K562 (cell line): Measurements from ENCODE around the gene PRKG2. TPM values are rescaled to one million over a fixed set of nuclear protein-coding genes. Genes with fewer than 3 reads are reported as not detected.

ENCODE experiments used
- ATAC-seq: fragments of 200-7000 bp; cut with Tn5 transposase; 3 replicates; pipeline ENCODE4 v1.9.1; 2020; ENCODE audit warnings: moderate library complexity
- BruUV-seq: library from RNA; stranded (reverse); fragments of 400-500 nt; replicated peaks from 2 replicates; lab custom pipeline; 2021; lab: Mats Ljungman, UMichigan
- CTCF ChIA-PET: fragments of 300-600 bp; formaldehyde crosslinking; extraction: SDS; loops from one replicate; lab custom pipeline; 2021; ENCODE audit warnings: low intra/inter-chr PET ratio; lab: Yijun Ruan, JAX
- POLR2A ChIA-PET: fragments of 300-600, 350-650 bp; sonication (Branson Sonifier 250); formaldehyde crosslinking; extraction: SDS; loops from one replicate; lab custom pipeline; 2021; ENCODE audit warnings: antibody characterized with exemption, inconsistent platforms; lab: Yijun Ruan, JAX
- DNase-seq, 4 experiments: peaks; one replicate each; pipeline versions ENCODE4 v3.0.0 to v3.0.0-alpha.2; 2011 to 2018; ENCODE audit warnings: low spot score in 3 of 4, mixed read lengths in 3 of 4; ENCODE audit errors: extremely low read depth in 1 of 4
- FAIRE-seq: peaks from 2 replicates; lab custom pipeline; 2011; peaks lifted over from hg19 to GRCh38; lab: Jason Lieb, UNC
- H2AFZ ChIP-seq: 2 replicates; pipeline ENCODE4 v1.6.0; 2011; ENCODE audit warnings: low read depth, low read length, control low read depth, inconsistent platforms
- H3K27ac ChIP-seq: fragments of 200-600 bp; 3 replicates; pipeline ENCODE4 v1.8.0; 2011; ENCODE audit warnings: low read depth, mild to moderate bottlenecking, control low read depth, inconsistent platforms, low read length, moderate library complexity, mixed read lengths; ENCODE audit errors: extremely low read depth
- H3K27me3 ChIP-seq, 2 experiments: fragments of 300-600 bp in 1 of 2; 2 replicates in 1 of 2; 3 replicates in 1 of 2; pipeline versions ENCODE4 v1.6.0 to v1.8.0; 2011; ENCODE audit warnings: inconsistent platforms in 2 of 2, low read length in 2 of 2, mild to moderate bottlenecking in 1 of 2, mixed read lengths in 1 of 2, moderate library complexity in 1 of 2; ENCODE audit not compliant: control insufficient read depth in 2 of 2, insufficient read depth in 2 of 2
- H3K36me3 ChIP-seq: fragments of 300-600 bp; 3 replicates; pipeline ENCODE4 v1.8.0; 2011; ENCODE audit warnings: mild to moderate bottlenecking, low read length, inconsistent platforms; ENCODE audit not compliant: control insufficient read depth, insufficient read depth
- H3K4me1 ChIP-seq, 2 experiments: fragments of 200-600 bp in 1 of 2; replicated peaks in 1 of 2; 2 replicates in 1 of 2; 3 replicates in 1 of 2; pipeline versions ENCODE4 v1.5.1 to v1.8.0; 2011; ENCODE audit warnings: inconsistent platforms in 2 of 2, low read length in 2 of 2, mild to moderate bottlenecking in 1 of 2, mixed read lengths in 1 of 2, moderate library complexity in 1 of 2; ENCODE audit not compliant: control insufficient read depth in 2 of 2, insufficient read depth in 2 of 2
- H3K4me2 ChIP-seq: 2 replicates; pipeline ENCODE4 v1.6.1; 2011; ENCODE audit warnings: low read length, control low read depth, inconsistent platforms, mixed read lengths; ENCODE audit not compliant: insufficient read depth
- H3K4me3 ChIP-seq: fragments of 200-600 bp; sonication (generic), shearing (Covaris generic); 2 replicates; pipeline ENCODE4 v1.5.1; 2016; ENCODE audit warnings: control low read depth, inconsistent platforms
- H3K79me2 ChIP-seq: fragments of 200-600 bp; 3 replicates; pipeline ENCODE4 v1.8.0; 2011; ENCODE audit warnings: low read length, inconsistent platforms; ENCODE audit not compliant: control insufficient read depth, insufficient read depth
- H3K9ac ChIP-seq, 2 experiments: 2 replicates each; pipeline versions ENCODE4 v1.6.0 to v1.6.1; 2011; ENCODE audit warnings: low read depth in 2 of 2, low read length in 2 of 2, control low read depth in 1 of 2, inconsistent platforms in 1 of 2, mild to moderate bottlenecking in 1 of 2, mixed read lengths in 1 of 2; ENCODE audit not compliant: insufficient read depth in 1 of 2
- H3K9me1 ChIP-seq: one replicate; pipeline ENCODE4 v1.6.0; 2011; ENCODE audit warnings: inconsistent platforms, mild to moderate bottlenecking, low read length, moderate library complexity; ENCODE audit not compliant: control insufficient read depth, insufficient read depth
- H3K9me3 ChIP-seq: replicated peaks from 2 replicates; pipeline ENCODE4 v1.5.1; 2011; ENCODE audit warnings: low read depth, low read length, inconsistent platforms; ENCODE audit not compliant: control insufficient read depth, insufficient read depth
- H4K20me1 ChIP-seq: replicated peaks from 2 replicates; pipeline ENCODE4 v1.6.1; 2011; ENCODE audit warnings: low read length, inconsistent platforms, mixed read lengths; ENCODE audit not compliant: control insufficient read depth, insufficient read depth
- IFI16 ChIP-seq: fragments of 250-450 bp; sonication (Bioruptor Pico); IDR thresholded peaks from 2 replicates; pipeline ENCODE4 v2.1.2; 2022; ENCODE audit warnings: mild to moderate bottlenecking, inconsistent platforms
- KLF1 ChIP-seq: fragments of 450-650 bp; IDR thresholded peaks from 2 replicates; pipeline ENCODE4 v1.6.1; 2016; ENCODE audit warnings: missing genetic modification characterization, missing compliant biosample characterization
- MBD2 ChIP-seq: sonication (generic); IDR thresholded peaks from 2 replicates; pipeline ENCODE4 v1.6.1; 2016; ENCODE audit warnings: low read depth, borderline replicate concordance
- PYGO2 ChIP-seq: fragments of 450-650 bp; IDR thresholded peaks from 2 replicates; pipeline ENCODE4 v1.6.1; 2016; ENCODE audit warnings: mild to moderate bottlenecking, missing genetic modification characterization, moderate library complexity, missing compliant biosample characterization
- ZNF41 ChIP-seq: fragments of 250-450 bp; sonication (Bioruptor Pico); conservative IDR thresholded peaks from 2 replicates; pipeline ENCODE4 v1.4.0; 2020; ENCODE audit warnings: mild to moderate bottlenecking
- ZNF76 ChIP-seq: fragments of 250-450 bp; sonication (Bioruptor Pico); IDR thresholded peaks from 2 replicates; pipeline ENCODE4 v1.4.0; 2020; ENCODE audit warnings: mild to moderate bottlenecking, moderate library complexity, borderline replicate concordance
- in situ Hi-C: fragments of 300-500 bp; cut with MboI; formaldehyde crosslinking; loops from 4 replicates; pipeline ENCODE4 v1.15.0; 2018; ENCODE audit warnings: inconsistent platforms, mixed read lengths
- intact Hi-C: fragments of 100-400 bp; cut with micrococcal nuclease; formaldehyde crosslinking; loops from 2 replicates; pipeline ENCODE4 v1.14.2; 2022
- polyA plus RNA-seq, 8 experiments: library from polyadenylated mRNA; depleted of rRNA in 4 of 8; stranded (reverse) in 5 of 8; unstranded in 3 of 8; fragments of >200 nt; fragmentation: Nextera tagmentation in 2 of 8; fragmentation: Illumina TruSeq in 1 of 8; extraction: Ambion mirVana in 2 of 8; extraction: Trizol in 1 of 8; gene quantifications; 2 replicates each; pipeline versions ENCODE4 v1.2.1 to v1.2.3, GENCODE V29; 2011 to 2014; ENCODE audit warnings: inconsistent platforms in 1 of 8, missing spikeins in 1 of 8
- total RNA-seq, 7 experiments: library from RNA; depleted of rRNA in 6 of 7; stranded (reverse); fragments of >200 nt in 6 of 7; fragmentation: Illumina TruSeq in 2 of 7; extraction: Trizol in 2 of 7; gene quantifications; 2 replicates each; pipeline versions ENCODE4 v1.2.1 to v1.2.3, GENCODE V29; 2011 to 2021; ENCODE audit warnings: low replicate concordance in 1 of 7
- TF ChIP-seq, protein P1 (sequence below): fragments of 450-650 bp; IDR thresholded peaks from 2 replicates; pipeline ENCODE4 v1.7.1; 2018; ENCODE audit warnings: mild to moderate bottlenecking, low read depth; ENCODE audit not compliant: partially characterized antibody
- TF ChIP-seq, protein P2 (sequence below): fragments of 450-650 bp; formaldehyde crosslinking; conservative IDR thresholded peaks from 2 replicates; pipeline ENCODE4 v1.4.0; 2022; ENCODE audit warnings: mild to moderate bottlenecking, missing genetic modification characterization

Gene PRKG2
- total and polyA plus RNA-seq, 9 of the 15 experiments (the other 6 are each of a cell fraction or from before 2014, with no cell fraction given) = 0.01 to 0.68 (median 0.34) TPM

DNA sequence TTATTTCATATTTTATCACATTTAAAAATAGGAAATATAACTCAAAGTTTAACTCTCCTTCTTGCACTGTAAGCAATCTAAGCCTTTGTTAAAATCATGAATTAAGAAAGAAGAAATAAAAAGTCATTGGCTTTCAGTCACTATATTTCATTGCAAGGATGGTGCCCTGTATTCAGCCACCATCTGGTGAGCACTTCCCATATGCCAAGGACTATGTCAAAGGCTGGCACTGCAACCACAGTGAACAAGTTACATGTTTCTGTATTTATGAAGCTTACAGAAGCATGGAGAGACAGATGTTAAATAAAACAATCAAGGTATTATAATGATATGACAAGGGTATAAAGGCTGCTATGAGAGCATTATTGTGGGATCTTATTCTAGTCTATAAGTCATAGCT lies 68.6 kb downstream of the PRKG2 start:
- H3K9ac ChIP-seq = no peak overlapping the region
- in situ Hi-C loops (no loop called here), intact Hi-C loops (no loop called here)
- H3K9me1 ChIP-seq = no peaks in the 10 kb centered on the region
- H3K27me3 ChIP-seq = no peaks in the 10 kb centered on the region
- H2AFZ ChIP-seq = no peak overlapping the region
- FAIRE-seq = no peak
- no peak for ATAC-seq
- H3K36me3 ChIP-seq = no peaks in the 10 kb centered on the region
- no peak for DNase-seq
- no TSS peak for BruUV-seq
- ChIA-PET POLR2A (no interaction called here), CTCF (no interaction called here)
- no peaks in the 10 kb centered on the region for H4K20me1 ChIP-seq
- H3K27ac ChIP-seq = no peak overlapping the region
- H3K4me3 ChIP-seq = no peak overlapping the region
- no peaks in the 10 kb centered on the region for H3K79me2 ChIP-seq
- no peaks in the 10 kb centered on the region for H3K4me1 ChIP-seq
- TF ChIP-seq KLF1 (tag) (no peak), PYGO2 (tag) (no peak), ZNF41 (CRISPR knock-in tag) (no peak), IFI16 (CRISPR knock-in tag) (no peak), MBD2 (no peak), ZNF76 (no peak)
- TF ChIP-seq, protein P1, sequence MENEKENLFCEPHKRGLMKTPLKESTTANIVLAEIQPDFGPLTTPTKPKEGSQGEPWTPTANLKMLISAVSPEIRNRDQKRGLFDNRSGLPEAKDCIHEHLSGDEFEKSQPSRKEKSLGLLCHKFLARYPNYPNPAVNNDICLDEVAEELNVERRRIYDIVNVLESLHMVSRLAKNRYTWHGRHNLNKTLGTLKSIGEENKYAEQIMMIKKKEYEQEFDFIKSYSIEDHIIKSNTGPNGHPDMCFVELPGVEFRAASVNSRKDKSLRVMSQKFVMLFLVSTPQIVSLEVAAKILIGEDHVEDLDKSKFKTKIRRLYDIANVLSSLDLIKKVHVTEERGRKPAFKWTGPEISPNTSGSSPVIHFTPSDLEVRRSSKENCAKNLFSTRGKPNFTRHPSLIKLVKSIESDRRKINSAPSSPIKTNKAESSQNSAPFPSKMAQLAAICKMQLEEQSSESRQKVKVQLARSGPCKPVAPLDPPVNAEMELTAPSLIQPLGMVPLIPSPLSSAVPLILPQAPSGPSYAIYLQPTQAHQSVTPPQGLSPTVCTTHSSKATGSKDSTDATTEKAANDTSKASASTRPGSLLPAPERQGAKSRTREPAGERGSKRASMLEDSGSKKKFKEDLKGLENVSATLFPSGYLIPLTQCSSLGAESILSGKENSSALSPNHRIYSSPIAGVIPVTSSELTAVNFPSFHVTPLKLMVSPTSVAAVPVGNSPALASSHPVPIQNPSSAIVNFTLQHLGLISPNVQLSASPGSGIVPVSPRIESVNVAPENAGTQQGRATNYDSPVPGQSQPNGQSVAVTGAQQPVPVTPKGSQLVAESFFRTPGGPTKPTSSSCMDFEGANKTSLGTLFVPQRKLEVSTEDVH = no peak
- TF ChIP-seq, protein P2, sequence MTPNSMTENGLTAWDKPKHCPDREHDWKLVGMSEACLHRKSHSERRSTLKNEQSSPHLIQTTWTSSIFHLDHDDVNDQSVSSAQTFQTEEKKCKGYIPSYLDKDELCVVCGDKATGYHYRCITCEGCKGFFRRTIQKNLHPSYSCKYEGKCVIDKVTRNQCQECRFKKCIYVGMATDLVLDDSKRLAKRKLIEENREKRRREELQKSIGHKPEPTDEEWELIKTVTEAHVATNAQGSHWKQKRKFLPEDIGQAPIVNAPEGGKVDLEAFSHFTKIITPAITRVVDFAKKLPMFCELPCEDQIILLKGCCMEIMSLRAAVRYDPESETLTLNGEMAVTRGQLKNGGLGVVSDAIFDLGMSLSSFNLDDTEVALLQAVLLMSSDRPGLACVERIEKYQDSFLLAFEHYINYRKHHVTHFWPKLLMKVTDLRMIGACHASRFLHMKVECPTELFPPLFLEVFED (CRISPR knock-in tag) = no peak
- H3K4me2 ChIP-seq = no peak overlapping the region
- H3K9me3 ChIP-seq = no peaks in the 10 kb centered on the region
